Measurements from ENCODE around the gene TEX22. TPM values are rescaled to one million over a fixed set of nuclear protein-coding genes. Genes with fewer than 3 reads are reported as not detected.

The TEX22 gene
- polyA plus RNA-seq, 1 experiment, result 0.05 TPM

DNA sequence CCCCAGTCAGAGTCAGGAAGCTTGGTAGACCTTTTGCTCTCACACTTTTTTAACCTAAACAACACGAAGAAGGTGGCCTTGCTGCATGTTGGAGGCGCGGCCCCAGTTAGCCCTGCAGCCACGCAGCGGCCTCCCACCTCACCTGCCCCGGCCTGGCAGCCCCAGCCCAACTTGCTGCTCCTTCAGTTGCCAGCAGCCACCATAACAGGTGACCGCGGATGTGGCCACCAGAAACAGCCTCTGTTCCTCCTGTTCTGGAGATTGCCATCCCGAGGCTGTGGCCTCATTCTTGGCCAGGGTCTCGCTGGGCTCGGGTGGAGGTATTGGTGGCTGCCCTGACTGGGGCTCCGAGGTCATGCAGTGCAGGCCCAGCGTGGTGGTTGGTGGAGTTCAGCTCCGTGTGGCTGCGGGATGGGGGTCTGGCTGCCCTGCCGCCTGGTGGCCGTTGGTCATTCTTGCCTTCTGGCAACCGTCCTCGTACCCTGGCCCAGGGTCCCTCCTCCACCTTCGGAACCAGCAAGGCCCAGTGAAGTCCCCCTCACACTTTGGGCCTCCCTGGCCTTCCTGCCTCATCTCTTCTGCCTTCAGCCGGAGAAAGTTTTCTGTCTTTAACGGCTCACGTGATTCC is 20.7 kb upstream of the TEX22 start:
- H3K27ac ChIP-seq (ENCODE audit: low read depth, low read length), result no peak overlapping the region
- H3K27me3 ChIP-seq (ENCODE audit: control insufficient read depth, insufficient read depth, low read length), result no peaks in the 10 kb centered on the region
- TF ChIP-seq, protein P1, sequence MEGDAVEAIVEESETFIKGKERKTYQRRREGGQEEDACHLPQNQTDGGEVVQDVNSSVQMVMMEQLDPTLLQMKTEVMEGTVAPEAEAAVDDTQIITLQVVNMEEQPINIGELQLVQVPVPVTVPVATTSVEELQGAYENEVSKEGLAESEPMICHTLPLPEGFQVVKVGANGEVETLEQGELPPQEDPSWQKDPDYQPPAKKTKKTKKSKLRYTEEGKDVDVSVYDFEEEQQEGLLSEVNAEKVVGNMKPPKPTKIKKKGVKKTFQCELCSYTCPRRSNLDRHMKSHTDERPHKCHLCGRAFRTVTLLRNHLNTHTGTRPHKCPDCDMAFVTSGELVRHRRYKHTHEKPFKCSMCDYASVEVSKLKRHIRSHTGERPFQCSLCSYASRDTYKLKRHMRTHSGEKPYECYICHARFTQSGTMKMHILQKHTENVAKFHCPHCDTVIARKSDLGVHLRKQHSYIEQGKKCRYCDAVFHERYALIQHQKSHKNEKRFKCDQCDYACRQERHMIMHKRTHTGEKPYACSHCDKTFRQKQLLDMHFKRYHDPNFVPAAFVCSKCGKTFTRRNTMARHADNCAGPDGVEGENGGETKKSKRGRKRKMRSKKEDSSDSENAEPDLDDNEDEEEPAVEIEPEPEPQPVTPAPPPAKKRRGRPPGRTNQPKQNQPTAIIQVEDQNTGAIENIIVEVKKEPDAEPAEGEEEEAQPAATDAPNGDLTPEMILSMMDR (IDR thresholded peaks at IDR 0.05; ENCODE audit: low read depth, low read length), result no peak
- no peak overlapping the region for H3K4me3 ChIP-seq (ENCODE audit: low read depth, low read length)
- ChIA-PET CTCF (interaction anchor here (0.7 kb wide), 1 partner anchor 98 kb away, joined by 3 read pairs; no protein-coding TSS in a partner anchor), POLR2A (no interaction called here)
- no peak for DNase-seq (ENCODE audit: low read depth, low spot score)
- no peaks in the 10 kb centered on the region; the same call in 1 of the 2 replicates for H3K9me3 ChIP-seq (ENCODE audit: control insufficient read depth, insufficient read depth, low read length)

DNA sequence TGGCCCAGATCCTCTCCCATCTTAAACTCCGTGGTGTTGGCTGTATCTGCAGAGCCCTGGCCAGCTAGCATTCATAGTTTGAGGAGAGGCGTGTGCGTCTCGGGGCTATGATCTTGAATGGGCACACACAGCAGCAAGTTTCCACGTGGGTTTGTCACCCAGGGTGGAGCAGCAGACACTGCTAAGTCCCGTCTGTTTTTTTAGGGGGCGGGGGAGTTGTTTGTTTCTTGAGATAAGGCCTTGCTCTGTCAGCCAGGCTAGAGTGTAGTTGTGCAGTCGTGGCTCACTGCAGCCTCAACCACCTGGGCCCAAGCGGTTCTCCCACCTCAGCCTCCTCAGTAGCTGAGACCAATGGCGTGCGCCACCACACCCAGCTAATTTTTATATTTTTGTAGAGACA is 20.1 kb upstream of the TEX22 start:
- DNase-seq (ENCODE audit: low read depth, low spot score), result no peak
- Histone ChIP-seq H3K27ac (ENCODE audit: low read depth, low read length) (no peak overlapping the region), H3K9me3 (ENCODE audit: control insufficient read depth, insufficient read depth, low read length) (peaks cover 4% of the 10 kb centered on the region; the same call in 1 of the 2 replicates), H3K27me3 (ENCODE audit: control insufficient read depth, insufficient read depth, low read length) (no peaks in the 10 kb centered on the region), H3K4me3 (ENCODE audit: low read depth, low read length) (no peak overlapping the region)
- POLR2A ChIA-PET, result no interaction called here
- TF ChIP-seq, protein P1 (IDR thresholded peaks at IDR 0.05; ENCODE audit: low read depth, low read length), result no peak
- CTCF ChIA-PET, result no interaction called here

DNA sequence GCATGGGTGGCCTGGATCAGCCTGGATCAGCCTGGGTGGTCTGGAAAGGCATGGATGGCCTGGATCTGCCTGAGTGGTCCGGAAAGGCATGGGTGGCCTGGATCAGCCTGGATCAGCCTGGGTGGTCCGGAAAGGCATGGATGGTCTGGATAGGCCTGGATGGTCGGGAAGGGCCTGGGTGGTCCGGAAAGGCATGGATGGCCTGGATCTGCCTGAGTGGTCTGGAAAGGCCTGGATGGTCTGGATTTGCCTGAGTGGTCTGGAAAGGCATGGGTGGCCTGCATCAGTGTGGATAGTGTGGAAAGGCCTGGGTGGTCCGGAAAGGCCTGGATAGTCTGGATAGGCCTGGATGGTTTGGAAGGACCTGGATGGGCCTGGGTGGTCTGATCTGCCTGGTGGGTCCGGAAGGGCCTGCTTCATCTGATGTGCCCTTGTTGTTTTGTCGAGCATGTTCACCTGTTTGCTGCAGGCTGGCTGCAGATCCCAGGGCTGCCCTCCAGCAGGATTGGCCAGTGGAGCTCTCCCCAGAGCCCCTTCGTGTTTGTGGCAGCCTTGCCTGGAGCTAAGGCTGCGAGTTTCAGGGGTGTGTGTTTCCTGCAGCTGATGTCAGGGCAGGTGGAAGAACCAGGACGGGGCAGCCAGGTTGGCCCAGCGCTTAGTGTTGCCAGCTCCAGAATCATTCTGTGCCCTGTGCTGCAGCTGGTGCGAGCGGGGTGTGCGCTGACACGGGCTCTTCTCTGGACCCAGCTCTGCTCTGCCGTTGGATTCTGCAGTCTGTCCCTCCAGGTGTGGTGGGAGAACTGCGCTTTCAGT is 19.3 kb upstream of the TEX22 start:
- H3K27me3 ChIP-seq (ENCODE audit: control insufficient read depth, insufficient read depth, low read length), result no peaks in the 10 kb centered on the region
- H3K4me3 ChIP-seq (ENCODE audit: low read depth, low read length), result no peak overlapping the region
- H3K27ac ChIP-seq (ENCODE audit: low read depth, low read length), result no peak overlapping the region
- H3K9me3 ChIP-seq (ENCODE audit: control insufficient read depth, insufficient read depth, low read length), result peaks cover 7% of the 10 kb centered on the region; the same call in 1 of the 2 replicates
- CTCF ChIA-PET, result no interaction called here
- TF ChIP-seq, protein P1 (IDR thresholded peaks at IDR 0.05; ENCODE audit: low read depth, low read length), result no peak
- POLR2A ChIA-PET, result no interaction called here
- DNase-seq (ENCODE audit: low read depth, low spot score), result no peak

DNA sequence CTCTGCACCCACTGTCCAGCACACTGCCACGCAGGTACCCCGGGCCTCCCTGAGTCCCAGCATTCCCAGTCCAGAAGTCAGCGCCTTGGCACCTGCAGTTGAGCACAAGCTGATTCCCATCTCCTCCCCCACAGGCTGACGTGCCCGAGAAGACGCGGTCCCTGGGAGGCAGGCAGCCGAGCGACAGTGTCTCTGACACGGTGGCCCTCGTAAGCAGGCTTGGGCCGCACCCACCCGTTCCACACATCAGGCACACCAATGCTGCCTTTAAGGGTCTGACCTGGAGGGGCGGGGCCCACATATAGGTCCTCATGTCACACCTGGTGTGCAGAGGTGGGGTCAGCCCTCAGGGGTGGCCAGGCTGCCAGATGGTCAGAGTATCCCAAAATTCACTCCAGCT is 18.4 kb upstream of the TEX22 start:
- H3K9me3 ChIP-seq (ENCODE audit: control insufficient read depth, insufficient read depth, low read length), result peaks cover 7% of the 10 kb centered on the region; the same call in 1 of the 2 replicates
- H3K4me3 ChIP-seq (ENCODE audit: low read depth, low read length), result no peak overlapping the region
- H3K27me3 ChIP-seq (ENCODE audit: control insufficient read depth, insufficient read depth, low read length), result no peaks in the 10 kb centered on the region
- no peak overlapping the region for H3K27ac ChIP-seq (ENCODE audit: low read depth, low read length)
- TF ChIP-seq, protein P1 (IDR thresholded peaks at IDR 0.05; ENCODE audit: low read depth, low read length), result no peak
- CTCF ChIA-PET, result no interaction called here
- DNase-seq (ENCODE audit: low read depth, low spot score), result no peak
- POLR2A ChIA-PET, result no interaction called here

DNA sequence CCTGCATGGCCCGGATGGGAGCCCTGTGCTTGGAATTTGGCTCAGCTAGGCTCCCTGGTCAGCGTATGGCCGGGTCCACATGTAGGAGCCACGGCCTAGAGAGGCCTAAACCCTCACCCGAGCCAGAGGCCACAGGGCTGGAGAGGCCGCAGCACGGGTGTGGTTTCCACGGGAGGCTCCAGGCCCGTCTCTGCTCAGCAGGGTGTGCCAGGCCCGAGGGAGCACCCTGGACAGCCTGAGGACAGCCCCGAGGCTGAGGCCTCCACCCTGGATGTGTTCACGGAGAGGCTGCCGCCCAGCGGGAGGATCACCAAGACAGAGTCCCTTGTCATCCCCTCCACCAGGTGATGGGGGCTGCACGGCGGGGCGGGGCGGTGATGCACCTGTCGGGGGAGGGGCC is 17.6 kb upstream of the TEX22 start:
- DNase-seq (ENCODE audit: low read depth, low spot score), result no peak
- Histone ChIP-seq H3K27me3 (ENCODE audit: control insufficient read depth, insufficient read depth, low read length) (no peaks in the 10 kb centered on the region), H3K4me3 (ENCODE audit: low read depth, low read length) (no peak overlapping the region), H3K9me3 (ENCODE audit: control insufficient read depth, insufficient read depth, low read length) (peaks cover 7% of the 10 kb centered on the region; the same call in 1 of the 2 replicates), H3K27ac (ENCODE audit: low read depth, low read length) (no peak overlapping the region)
- ChIA-PET CTCF (no interaction called here), POLR2A (no interaction called here)
- TF ChIP-seq, protein P1 (IDR thresholded peaks at IDR 0.05; ENCODE audit: low read depth, low read length), result no peak
